ENCODE data around the gene SPAG16.

SPAG16 gene

GRCh38 chr2:213789940-213790339, 505.7 kb downstream of the SPAG16 start:
- DNase-seq (ENCODE audit: low read depth in 1 of 2, low spot score in 1 of 2): no peak

GRCh38 chr2:213792045-213792444, 507.8 kb downstream of the SPAG16 start:
- DNase-seq (ENCODE audit: low read depth in 1 of 2, low spot score in 1 of 2): no peak

GRCh38 chr2:213806125-213806726, 522.0 kb downstream of the SPAG16 start:
- no peak for DNase-seq (ENCODE audit: low read depth in 1 of 2, low spot score in 1 of 2)

GRCh38 chr2:213816583-213816982, 532.3 kb downstream of the SPAG16 start:
- no peak for DNase-seq (ENCODE audit: low read depth in 1 of 2, low spot score in 1 of 2)

GRCh38 chr2:213818436-213818835, 534.2 kb downstream of the SPAG16 start:
- DNase-seq (ENCODE audit: low read depth in 1 of 2, low spot score in 1 of 2): no peak

- no peak for DNase-seq (ENCODE audit: low read depth in 1 of 2, low spot score in 1 of 2)
Measured at GRCh38 chr2:213834331-213834730, 550.1 kb downstream of the SPAG16 start.

GRCh38 chr2:213834746-213835145, 550.5 kb downstream of the SPAG16 start:
- no peak for DNase-seq (ENCODE audit: low read depth in 1 of 2, low spot score in 1 of 2)

GRCh38 chr2:213846856-213847255, 562.6 kb downstream of the SPAG16 start:
- no peak for DNase-seq (ENCODE audit: low read depth in 1 of 2, low spot score in 1 of 2)

- no peak for DNase-seq (ENCODE audit: low read depth in 1 of 2, low spot score in 1 of 2)
Measured at GRCh38 chr2:213847316-213847715, 563.1 kb downstream of the SPAG16 start.

- no peak for DNase-seq (ENCODE audit: low read depth in 1 of 2, low spot score in 1 of 2)
Measured at GRCh38 chr2:213848631-213849030, 564.4 kb downstream of the SPAG16 start.

GRCh38 chr2:213861638-213862037, 577.4 kb downstream of the SPAG16 start:
- no peak for DNase-seq (ENCODE audit: low read depth in 1 of 2, low spot score in 1 of 2)

- no peak for DNase-seq (ENCODE audit: low read depth in 1 of 2, low spot score in 1 of 2)
Measured at GRCh38 chr2:213862407-213863076, 578.3 kb downstream of the SPAG16 start.

- no peak for DNase-seq (ENCODE audit: low read depth in 1 of 2, low spot score in 1 of 2)
Measured at GRCh38 chr2:213863541-213863940, 579.3 kb downstream of the SPAG16 start.

- no peak for DNase-seq (ENCODE audit: low read depth in 1 of 2, low spot score in 1 of 2)
Measured at GRCh38 chr2:213868526-213868925, 584.3 kb downstream of the SPAG16 start.

GRCh38 chr2:213885485-213885884, 601.2 kb downstream of the SPAG16 start:
- no peak for DNase-seq (ENCODE audit: low read depth in 1 of 2, low spot score in 1 of 2)

GRCh38 chr2:213914510-213914909, 630.2 kb downstream of the SPAG16 start:
- DNase-seq (ENCODE audit: low read depth in 1 of 2, low spot score in 1 of 2): no peak

- DNase-seq (ENCODE audit: low read depth in 1 of 2, low spot score in 1 of 2): no peak
Measured at GRCh38 chr2:213920014-213920413, 635.8 kb downstream of the SPAG16 start.

GRCh38 chr2:213923543-213923942, 639.3 kb downstream of the SPAG16 start:
- no peak for DNase-seq (ENCODE audit: low read depth in 1 of 2, low spot score in 1 of 2)

- DNase-seq (ENCODE audit: low read depth in 1 of 2, low spot score in 1 of 2): no peak
Measured at GRCh38 chr2:213934560-213934959, 650.3 kb downstream of the SPAG16 start.

GRCh38 chr2:213958086-213958485, 673.8 kb downstream of the SPAG16 start:
- no peak for DNase-seq (ENCODE audit: low read depth in 1 of 2, low spot score in 1 of 2)

GRCh38 chr2:213959589-213959988, 675.3 kb downstream of the SPAG16 start:
- no peak for DNase-seq (ENCODE audit: low read depth in 1 of 2, low spot score in 1 of 2)

GRCh38 chr2:213971536-213971935, 687.3 kb downstream of the SPAG16 start:
- DNase-seq (ENCODE audit: low read depth in 1 of 2, low spot score in 1 of 2): no peak

GRCh38 chr2:213980883-213981282, 696.6 kb downstream of the SPAG16 start:
- DNase-seq (ENCODE audit: low read depth in 1 of 2, low spot score in 1 of 2): no peak
